ENCODE data around the gene STARD13.
A peak's percentile ranks its signal among the peaks of the same experiment; 100 is the strongest.

The STARD13 gene

GRCh38 chr13:33276570-33276969 is 9.0 kb downstream of the STARD13 start:
- peak in 1 of 2 experiments; percentile 31 for DNase-seq (ENCODE audit: low read depth in 2 of 2)

DNA sequence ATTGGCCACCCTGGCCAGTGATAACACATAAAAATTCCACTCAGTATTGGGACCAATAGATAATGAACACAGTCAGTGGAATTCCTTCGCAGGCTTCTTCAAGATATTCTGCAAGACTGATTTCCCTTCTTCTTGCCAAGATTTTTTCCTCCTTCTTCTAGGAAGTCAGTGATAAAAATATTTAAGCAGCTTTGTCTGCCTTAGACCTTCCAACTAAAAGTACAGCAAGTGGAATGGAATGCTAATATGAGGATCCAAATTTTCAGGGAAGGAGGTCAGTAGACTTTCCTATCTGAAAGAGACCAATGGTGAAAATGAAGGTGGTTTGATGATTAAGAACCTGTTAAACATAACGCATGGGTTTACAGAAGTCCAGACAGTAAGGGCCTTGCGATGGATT is 9.6 kb downstream of the STARD13 start:
- peak; percentile 64 to 75 for DNase-seq (ENCODE audit: low read depth in 2 of 2)

GRCh38 chr13:33274264-33274663 is 11.3 kb downstream of the STARD13 start:
- DNase-seq (ENCODE audit: low read depth in 2 of 2) = no peak

- no peak for DNase-seq (ENCODE audit: low read depth in 2 of 2)
Measured at GRCh38 chr13:33272531-33273124, 12.9 kb downstream of the STARD13 start.

- DNase-seq (ENCODE audit: low read depth in 2 of 2) = no peak
Measured at GRCh38 chr13:33271759-33272158, 13.8 kb downstream of the STARD13 start.

- no peak for DNase-seq (ENCODE audit: low read depth in 2 of 2)
Measured at GRCh38 chr13:33270895-33271538, 14.5 kb downstream of the STARD13 start.

GRCh38 chr13:33265607-33266006 is 19.9 kb downstream of the STARD13 start:
- DNase-seq (ENCODE audit: low read depth in 2 of 2) = no peak

- no peak for DNase-seq (ENCODE audit: low read depth in 2 of 2)
Measured at GRCh38 chr13:33265133-33265532, 20.4 kb downstream of the STARD13 start.

DNA sequence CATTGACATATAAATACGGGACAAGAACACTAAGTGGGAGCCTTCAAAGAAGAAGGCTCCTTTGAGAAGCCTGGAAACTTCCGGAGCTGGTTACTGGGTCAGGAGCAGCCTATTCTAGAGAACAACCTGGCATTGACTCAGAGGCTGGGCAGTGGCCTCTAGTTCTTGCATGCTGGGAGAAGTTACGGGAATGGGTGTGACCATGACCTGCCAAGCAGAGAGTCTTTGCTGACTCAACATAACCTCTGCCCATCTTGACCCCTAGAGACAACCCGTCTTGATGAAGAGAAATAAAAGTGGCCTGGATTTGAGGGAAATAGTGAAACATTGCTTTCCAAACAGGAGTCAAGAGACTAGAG is 21.0 kb downstream of the STARD13 start:
- DNase-seq (ENCODE audit: low read depth in 2 of 2) = no peak

- no peak for DNase-seq (ENCODE audit: low read depth in 2 of 2)
Measured at GRCh38 chr13:33263976-33264619, 21.5 kb downstream of the STARD13 start.

- DNase-seq (ENCODE audit: low read depth in 2 of 2) = no peak
Measured at GRCh38 chr13:33263484-33263883, 22.1 kb downstream of the STARD13 start.

DNA sequence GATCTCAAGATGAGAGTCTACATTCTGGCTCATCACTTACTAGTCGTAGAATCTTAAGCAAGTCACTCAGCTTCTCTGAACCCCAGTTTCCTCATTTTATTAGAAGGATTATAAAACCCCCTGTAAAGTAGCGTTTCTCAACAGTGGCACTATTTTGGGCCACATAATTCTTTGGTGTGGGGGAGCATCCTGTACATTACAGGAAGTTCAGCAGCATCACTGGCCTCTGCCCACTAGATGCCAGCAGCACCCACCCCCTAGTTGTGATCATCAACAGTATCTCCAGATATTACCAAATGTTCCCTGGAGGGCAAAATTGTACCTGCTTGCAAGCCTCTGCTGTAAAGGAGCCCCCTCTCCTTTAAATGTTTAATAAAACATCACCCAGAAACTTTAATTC is 22.6 kb downstream of the STARD13 start:
- no peak for DNase-seq (ENCODE audit: low read depth in 2 of 2)

- DNase-seq (ENCODE audit: low read depth in 2 of 2) = no peak
Measured at GRCh38 chr13:33262594-33262993, 23.0 kb downstream of the STARD13 start.

DNA sequence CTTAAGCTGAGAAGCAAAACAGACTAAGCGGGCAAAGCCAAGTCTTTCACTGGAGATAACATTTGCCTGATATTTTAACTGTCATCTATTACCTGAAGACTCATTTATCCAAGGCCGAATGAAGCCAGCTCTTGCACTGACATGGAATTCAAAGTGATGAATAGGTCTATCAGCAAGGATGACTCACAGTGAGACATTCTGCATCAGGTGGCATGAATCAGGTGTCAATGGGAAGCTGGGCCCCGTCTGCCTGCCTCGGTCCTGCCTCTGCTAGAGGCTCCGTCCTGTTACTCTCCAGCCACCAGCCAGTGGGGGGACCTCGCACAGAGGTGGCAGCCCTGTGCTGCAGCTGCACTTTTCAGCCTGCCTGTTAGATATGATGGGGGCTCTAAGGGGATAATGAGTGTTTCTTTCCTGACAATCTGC is 23.5 kb downstream of the STARD13 start:
- DNase-seq (ENCODE audit: low read depth in 2 of 2) = no peak

DNA sequence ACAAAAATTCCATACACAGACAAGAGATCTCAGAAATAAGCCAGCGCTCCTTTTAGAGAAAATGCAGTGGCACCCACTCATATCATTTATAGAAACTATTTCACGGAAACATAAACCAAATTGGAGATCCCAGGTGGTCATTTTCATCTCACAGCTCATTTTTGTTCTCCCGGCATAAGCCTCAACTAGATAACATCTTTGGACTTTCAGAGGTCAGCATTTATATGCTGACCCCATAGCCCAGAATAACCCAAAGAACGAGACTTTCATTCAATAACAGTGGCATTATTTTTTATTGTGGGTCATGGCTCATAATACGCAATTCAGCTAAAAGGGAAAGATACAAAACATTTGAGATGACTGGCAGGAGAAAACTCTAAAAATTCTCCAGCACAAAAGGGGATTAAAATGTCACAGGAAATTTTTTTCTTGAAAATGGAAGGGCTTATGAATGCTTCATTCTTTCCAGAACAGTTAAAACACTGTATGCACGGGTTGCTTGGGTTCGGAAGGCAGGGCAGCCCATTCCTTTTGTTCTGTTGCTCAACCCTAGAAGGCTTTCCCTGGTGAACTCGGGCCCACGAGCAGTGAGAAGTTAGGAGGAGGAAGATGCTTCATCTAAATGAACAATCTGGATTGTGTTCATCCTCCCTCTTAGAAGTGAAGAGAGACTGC is 24.0 kb downstream of the STARD13 start:
- no peak for DNase-seq (ENCODE audit: low read depth in 2 of 2)

- DNase-seq (ENCODE audit: low read depth in 2 of 2) = no peak
Measured at GRCh38 chr13:33260168-33261098, 25.1 kb downstream of the STARD13 start.

GRCh38 chr13:33259296-33259695 is 26.3 kb downstream of the STARD13 start:
- DNase-seq (ENCODE audit: low read depth in 2 of 2) = no peak

DNA sequence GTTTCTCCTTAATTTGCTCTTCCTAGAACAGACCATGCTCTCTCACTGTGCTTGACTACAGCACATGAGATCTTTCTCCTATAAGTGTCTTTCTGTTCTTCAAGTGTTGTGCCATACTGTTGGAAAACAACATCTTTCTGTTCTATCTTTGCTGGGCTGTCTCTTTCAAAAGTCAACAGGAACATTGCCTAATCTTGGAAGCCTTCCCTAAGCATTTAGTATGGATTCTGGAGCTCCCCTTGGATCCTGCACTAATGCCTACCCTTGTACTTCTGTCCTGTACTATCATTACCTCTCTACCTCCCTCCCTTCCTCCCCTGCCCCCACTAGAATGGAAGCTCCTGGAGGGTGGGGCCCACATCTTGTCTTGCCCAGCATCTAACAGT is 26.8 kb downstream of the STARD13 start:
- no peak for DNase-seq (ENCODE audit: low read depth in 2 of 2)

DNA sequence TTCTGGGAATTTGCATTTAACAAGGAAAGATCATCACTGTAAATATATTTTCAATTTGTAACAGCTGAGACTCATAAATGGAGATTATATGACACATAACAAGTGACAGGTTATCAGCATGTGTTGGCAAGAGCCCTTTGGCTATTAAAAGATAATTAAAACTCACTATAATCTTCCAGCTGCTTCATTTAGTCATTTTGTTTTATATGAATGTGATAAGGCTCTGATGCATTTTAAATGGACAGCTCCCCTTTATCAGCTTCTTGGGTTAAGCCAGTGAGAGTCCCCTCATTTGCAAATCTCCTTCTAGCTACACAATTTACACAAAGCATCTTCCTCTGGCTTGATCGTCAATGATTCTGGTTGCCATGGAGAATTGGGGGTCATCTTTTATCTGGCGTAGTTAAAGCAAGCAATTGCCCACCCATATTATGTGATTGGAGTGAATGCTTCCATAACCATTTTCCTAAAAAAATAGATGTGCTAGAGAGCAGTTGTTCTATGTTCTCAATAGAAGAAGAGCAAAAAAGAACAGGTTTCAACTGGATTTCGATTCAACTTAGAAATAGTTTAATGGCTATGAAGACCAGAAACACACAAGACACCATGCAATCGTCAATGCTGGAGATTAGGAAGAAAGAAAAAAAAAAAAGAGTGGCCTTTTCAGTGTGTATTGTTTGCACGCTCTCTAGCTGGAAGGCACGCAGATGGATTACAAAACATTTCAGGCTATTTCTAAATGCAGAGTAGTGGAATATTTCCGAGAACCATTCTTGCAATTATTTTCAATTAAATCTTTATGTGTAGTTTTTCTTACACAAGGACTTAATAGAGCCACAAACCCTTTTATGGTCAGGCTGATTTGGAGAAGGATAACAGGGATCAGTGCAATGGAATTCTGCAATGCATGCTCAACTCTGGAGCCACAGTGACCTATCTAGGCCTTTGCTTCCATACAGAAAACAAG is 27.4 kb downstream of the STARD13 start:
- peak in 1 of 2 experiments; percentile 48 for DNase-seq (ENCODE audit: low read depth in 2 of 2)

DNA sequence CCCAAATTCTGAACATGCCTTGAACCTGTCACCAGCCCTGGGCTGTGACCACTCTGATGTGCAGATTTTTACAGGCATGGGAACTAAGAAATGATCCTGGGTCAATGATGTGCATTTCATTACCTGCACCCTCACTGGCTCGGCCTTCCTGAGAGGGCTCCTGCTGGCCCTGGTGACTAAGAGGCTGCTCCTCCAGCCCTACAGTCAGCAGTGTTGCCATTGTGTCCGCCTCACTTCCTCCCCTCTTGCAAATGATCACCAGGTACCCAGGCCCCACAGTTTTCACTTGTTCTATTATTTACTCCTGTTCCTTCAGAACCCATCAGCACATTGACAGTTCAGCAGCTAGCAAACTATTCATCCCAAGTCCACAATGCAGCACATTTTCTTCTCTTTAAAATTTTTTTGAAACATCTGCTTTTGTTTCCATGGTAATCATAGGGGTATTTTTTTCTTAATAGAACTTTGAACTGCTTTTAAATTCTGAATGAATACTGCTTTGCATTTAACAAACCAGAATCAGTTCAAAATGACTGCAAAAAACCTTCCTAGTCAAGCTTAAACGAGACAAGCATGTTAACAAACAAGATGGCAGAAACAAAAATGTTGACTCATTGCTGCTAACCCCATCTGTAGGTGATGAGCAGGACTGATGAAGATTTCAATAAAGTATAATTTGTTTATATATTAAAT is 29.3 kb downstream of the STARD13 start:
- DNase-seq (ENCODE audit: low read depth in 2 of 2) = no peak
